IPS-15b (cell line): ENCODE measurements around the gene NRP2.
A peak's percentile ranks its signal among the peaks of the same experiment; 100 is the strongest.

Source experiments
- H3K27me3 ChIP-seq: one replicate; pipeline ENCODE4 v1.6.1; 2013; ENCODE audit warnings: low read length; ENCODE audit not compliant: control insufficient read depth, insufficient read depth
- H3K36me3 ChIP-seq: one replicate; pipeline ENCODE4 v1.6.1; 2013; ENCODE audit warnings: low read length; ENCODE audit not compliant: control insufficient read depth, insufficient read depth
- H3K4me1 ChIP-seq: one replicate; pipeline ENCODE4 v1.6.1; 2013; ENCODE audit warnings: mild to moderate bottlenecking, low read length; ENCODE audit not compliant: control insufficient read depth, insufficient read depth
- H3K4me3 ChIP-seq: one replicate; pipeline ENCODE4 v1.5.1; 2013; ENCODE audit warnings: low read depth, low read length
- H3K9ac ChIP-seq: one replicate; pipeline ENCODE4 v1.6.1; 2013; ENCODE audit warnings: low read depth, mild to moderate bottlenecking, low read length
- H3K9me3 ChIP-seq: one replicate; pipeline ENCODE4 v1.6.1; 2013; ENCODE audit warnings: mild to moderate bottlenecking, low read length; ENCODE audit not compliant: control insufficient read depth, insufficient read depth

Gene NRP2

DNA sequence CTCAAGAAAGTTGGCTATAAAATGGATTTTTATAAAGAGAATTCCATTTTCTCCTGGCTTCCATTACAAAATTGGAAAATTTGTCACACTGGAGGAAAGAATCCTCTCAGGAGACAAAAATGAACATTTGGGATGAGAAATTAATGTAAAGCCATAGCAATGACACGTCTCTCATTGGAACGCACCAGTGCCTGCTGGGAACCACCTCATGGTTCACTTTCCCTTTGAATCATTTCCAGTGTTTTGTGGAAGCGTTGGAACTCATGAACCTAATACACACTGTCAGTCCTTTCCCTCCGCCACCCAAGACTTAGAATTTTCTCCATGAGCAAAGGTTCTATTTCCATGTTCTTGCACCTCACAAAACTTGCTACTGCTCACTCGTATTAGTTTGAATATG, 21.0 kb upstream of the NRP2 start:
- H3K27me3 ChIP-seq = no peaks in the 10 kb centered on the region
- no peak overlapping the region for H3K9ac ChIP-seq
- no peaks in the 10 kb centered on the region for H3K4me1 ChIP-seq
- H3K4me3 ChIP-seq = no peak overlapping the region
- H3K9me3 ChIP-seq = no peaks in the 10 kb centered on the region
- no peaks in the 10 kb centered on the region for H3K36me3 ChIP-seq

DNA sequence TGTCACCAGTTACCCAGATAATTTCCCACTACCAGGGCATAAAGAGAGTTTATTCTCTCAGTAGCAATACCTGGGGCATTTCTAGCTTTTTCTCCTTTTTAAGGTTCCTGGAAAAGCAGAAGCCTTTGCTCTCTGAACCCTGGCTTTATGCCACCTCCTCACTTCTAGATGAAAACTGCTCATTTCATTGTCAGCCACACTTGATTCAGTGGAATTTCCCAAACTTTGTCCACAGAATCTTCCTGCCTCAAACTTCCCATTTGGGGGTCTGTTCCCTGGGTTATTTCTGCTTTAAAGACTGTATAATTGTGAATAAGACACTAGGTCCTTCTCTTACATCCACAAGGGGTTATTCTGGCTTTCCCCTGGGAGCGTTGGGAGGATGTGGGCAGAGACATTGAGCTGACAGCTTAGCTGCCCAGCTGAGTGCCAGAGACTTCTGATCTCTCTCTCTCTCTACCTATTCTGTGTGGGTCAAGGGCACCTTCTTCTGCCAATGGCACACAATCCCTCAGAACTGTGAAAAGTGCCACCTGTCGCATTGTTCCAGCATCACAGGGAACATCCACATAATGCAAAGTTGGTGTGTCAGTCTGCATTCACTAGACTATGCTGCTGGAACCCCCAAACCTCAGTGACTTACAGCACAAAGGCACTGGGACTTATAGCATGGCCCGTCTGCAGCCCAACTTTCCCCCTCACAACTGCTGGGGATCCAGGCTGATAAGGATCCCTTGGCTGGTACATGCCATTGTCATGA, 19.9 kb upstream of the NRP2 start:
- Histone ChIP-seq H3K27me3 (no peaks in the 10 kb centered on the region), H3K36me3 (no peaks in the 10 kb centered on the region), H3K4me3 (no peak overlapping the region), H3K9ac (no peak overlapping the region), H3K4me1 (no peaks in the 10 kb centered on the region), H3K9me3 (no peaks in the 10 kb centered on the region)

DNA sequence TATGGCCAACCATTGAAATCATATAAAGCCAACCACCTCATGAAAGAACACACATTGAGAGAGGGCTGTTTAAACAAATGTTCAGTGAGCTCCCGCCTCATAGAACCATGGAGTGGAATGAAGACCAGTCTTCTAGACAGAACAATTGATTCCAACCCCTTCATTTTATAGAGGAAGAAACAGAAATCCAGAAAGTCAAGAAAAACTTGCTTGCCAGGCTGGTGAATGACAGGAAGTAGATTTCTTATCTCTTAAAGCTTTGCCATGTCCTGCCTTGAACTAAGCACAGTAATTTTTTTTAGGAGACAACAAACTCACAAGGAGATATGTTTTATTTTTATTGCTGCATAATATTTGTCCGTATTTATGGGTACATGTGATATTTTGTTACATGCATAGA, 16.5 kb upstream of the NRP2 start:
- H3K9ac ChIP-seq = no peak overlapping the region
- H3K9me3 ChIP-seq = no peaks in the 10 kb centered on the region
- H3K4me1 ChIP-seq = peaks cover 7% of the 10 kb centered on the region
- H3K27me3 ChIP-seq = no peaks in the 10 kb centered on the region
- H3K36me3 ChIP-seq = no peaks in the 10 kb centered on the region
- H3K4me3 ChIP-seq = no peak overlapping the region

DNA sequence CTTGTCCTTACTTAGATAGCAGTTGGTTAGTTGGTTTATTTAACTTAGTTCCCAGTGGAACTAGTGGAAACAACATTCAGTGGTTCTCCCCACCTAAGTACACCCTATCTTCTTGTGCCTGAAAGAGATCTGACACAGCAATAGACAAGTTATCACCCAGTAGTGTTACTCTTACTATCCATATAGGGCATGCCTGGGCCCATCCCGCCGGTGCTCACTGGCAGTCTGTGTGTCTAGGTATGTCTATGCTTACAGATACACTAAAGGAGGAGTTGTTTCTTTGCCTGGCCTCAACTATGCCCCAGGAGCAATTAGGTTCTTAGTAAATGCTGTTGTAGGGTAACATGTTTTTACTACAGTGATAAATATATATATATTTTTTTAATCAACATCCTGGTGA, 12.0 kb upstream of the NRP2 start:
- H3K36me3 ChIP-seq = no peaks in the 10 kb centered on the region
- peaks cover 21% of the 10 kb centered on the region for H3K4me1 ChIP-seq
- no peaks in the 10 kb centered on the region for H3K9me3 ChIP-seq
- H3K4me3 ChIP-seq = no peak overlapping the region
- no peak overlapping the region for H3K9ac ChIP-seq
- H3K27me3 ChIP-seq = no peaks in the 10 kb centered on the region

- no peak overlapping the region for H3K9ac ChIP-seq
- no peaks in the 10 kb centered on the region for H3K27me3 ChIP-seq
- no peak overlapping the region for H3K4me3 ChIP-seq
- H3K36me3 ChIP-seq = no peaks in the 10 kb centered on the region
- H3K9me3 ChIP-seq = no peaks in the 10 kb centered on the region
- peaks cover 23% of the 10 kb centered on the region for H3K4me1 ChIP-seq
These were observed 9.0 kb upstream of the NRP2 start for GRCh38 chr2:205673312-205673711.

DNA sequence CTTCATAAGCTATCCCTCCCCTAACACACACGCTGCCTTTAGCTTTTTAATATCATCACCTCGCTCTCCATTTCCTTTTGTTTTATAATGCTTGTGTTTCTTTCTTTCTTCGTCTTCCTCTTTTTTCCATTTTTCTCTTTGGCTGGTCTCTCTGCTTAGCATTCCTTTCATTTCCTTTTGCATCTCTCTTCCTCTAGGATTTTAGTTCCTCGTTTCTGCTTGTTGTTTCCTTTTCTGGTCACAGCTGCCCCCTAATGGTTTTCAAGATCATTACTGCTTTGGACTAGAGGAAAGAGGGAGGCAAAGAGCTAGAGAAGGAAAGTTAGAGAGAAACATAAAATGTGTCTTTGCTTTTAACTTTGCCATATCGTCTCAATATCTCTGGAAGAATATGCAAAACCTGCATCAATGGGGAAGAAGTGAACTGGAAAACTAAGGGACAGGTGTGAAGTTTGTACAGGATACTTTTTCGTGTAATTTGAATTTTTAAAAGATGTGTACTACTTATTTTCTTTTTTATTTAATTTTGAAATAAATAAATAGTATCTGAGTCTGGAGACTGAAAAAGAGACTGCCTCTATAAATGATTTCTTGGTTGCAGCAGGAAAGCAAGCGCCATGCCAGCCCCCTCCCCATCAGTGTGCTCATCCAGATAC, 6.3 kb upstream of the NRP2 start:
- H3K4me3 ChIP-seq = no peak overlapping the region

GRCh38 chr2:205678541-205679142, 3.7 kb upstream of the NRP2 start:
- H3K27me3 ChIP-seq = peaks cover 25% of the 10 kb centered on the region
- H3K36me3 ChIP-seq = no peaks in the 10 kb centered on the region
- H3K4me1 ChIP-seq = peaks cover 19% of the 10 kb centered on the region
- H3K9me3 ChIP-seq = no peaks in the 10 kb centered on the region
- no peak overlapping the region for H3K4me3 ChIP-seq
- H3K9ac ChIP-seq = no peak overlapping the region

More for the DNA sequence above, 6.3 kb upstream of the NRP2 start:
- Histone ChIP-seq H3K9me3 (no peaks in the 10 kb centered on the region), H3K9ac (no peak overlapping the region), H3K4me1 (peaks cover 23% of the 10 kb centered on the region), H3K36me3 (no peaks in the 10 kb centered on the region), H3K27me3 (peaks cover 4% of the 10 kb centered on the region)

- Histone ChIP-seq H3K9me3 (no peaks in the 10 kb centered on the region), H3K9ac (no peak overlapping the region), H3K36me3 (no peaks in the 10 kb centered on the region), H3K27me3 (peaks cover 34% of the 10 kb centered on the region), H3K4me1 (peaks cover 21% of the 10 kb centered on the region), H3K4me3 (no peak overlapping the region)
These were observed 2.8 kb upstream of the NRP2 start for GRCh38 chr2:205679410-205680009.

DNA sequence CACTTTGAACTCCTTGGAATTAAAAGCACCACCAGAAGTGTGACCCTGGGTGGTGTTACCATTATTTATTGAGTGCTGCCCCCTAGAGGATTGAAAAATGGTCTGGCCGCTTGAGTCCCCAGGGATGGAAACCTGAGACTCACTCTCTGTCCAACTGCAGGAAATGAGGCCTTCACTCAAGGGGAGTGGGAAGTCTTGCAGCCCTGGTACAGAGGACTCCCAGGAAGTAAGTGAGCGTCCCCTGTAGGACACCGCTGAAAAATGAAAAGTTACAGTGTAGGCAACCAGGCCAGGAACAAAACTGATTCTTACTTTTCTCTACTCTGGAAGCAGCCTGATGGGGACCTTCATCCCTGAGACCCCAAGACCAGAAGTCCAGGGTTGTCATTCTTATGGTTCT, 2.2 kb upstream of the NRP2 start:
- Histone ChIP-seq H3K4me1 (peaks cover 21% of the 10 kb centered on the region), H3K9me3 (no peaks in the 10 kb centered on the region), H3K9ac (no peak overlapping the region), H3K27me3 (peaks cover 40% of the 10 kb centered on the region), H3K36me3 (no peaks in the 10 kb centered on the region), H3K4me3 (no peak overlapping the region)

GRCh38 chr2:205680903-205681302, 1.4 kb upstream of the NRP2 start:
- no peak overlapping the region for H3K9ac ChIP-seq
- no peak overlapping the region for H3K4me3 ChIP-seq
- H3K4me1 ChIP-seq = peaks cover 19% of the 10 kb centered on the region
- H3K27me3 ChIP-seq = peaks cover 42% of the 10 kb centered on the region
- H3K36me3 ChIP-seq = no peaks in the 10 kb centered on the region
- no peaks in the 10 kb centered on the region for H3K9me3 ChIP-seq

- peaks cover 19% of the 10 kb centered on the region for H3K4me1 ChIP-seq
- peaks cover 47% of the 10 kb centered on the region for H3K27me3 ChIP-seq
- no peak overlapping the region for H3K9ac ChIP-seq
- no peaks in the 10 kb centered on the region for H3K36me3 ChIP-seq
- H3K9me3 ChIP-seq = no peaks in the 10 kb centered on the region
- peak overlapping the region; percentile 69 for H3K4me3 ChIP-seq
These were observed 681 bp upstream of the NRP2 start for GRCh38 chr2:205681401-205682238.
